Naive B cell (primary cell): ENCODE measurements around the gene TLE1. TPM values are rescaled to one million over a fixed set of nuclear protein-coding genes. Genes with fewer than 3 reads are reported as not detected.

Experiments
- polyA plus RNA-seq, 6 donors: library from polyadenylated mRNA; unstranded; fragments of 300-500 nt; fragmentation: Illumina TruSeq; gene quantifications; one replicate each; pipeline ENCODE4 v1.2.3, GENCODE V29; 2021; ENCODE audit warnings: low read depth in 6 of 6

TLE1 gene
- polyA plus RNA-seq, 6 donors from 2014 or later, result 86.2 to 241 (median 152) TPM

Other genes starting within 250 kb of the TLE1 start
- not detected for gene SPATA31D4, start 238.9 kb upstream of the TLE1 start, polyA plus RNA-seq